GM23338 (cell line): ENCODE data around the gene ITPRIPL1. TPM values are rescaled to one million over a fixed set of nuclear protein-coding genes. Genes with fewer than 3 reads are reported as not detected.
A peak's percentile ranks its signal among the peaks of the same experiment; 100 is the strongest.

ENCODE experiments used
- ATAC-seq: fragments of 200-7000 bp; cut with Tn5 transposase; 3 replicates; pipeline ENCODE4 v1.9.1; 2020
- DNase-seq: peaks from one replicate; pipeline ENCODE4 v3.0.0-alpha.2; 2015; ENCODE audit warnings: low spot score
- H2AFZ ChIP-seq: fragments of 200-600 bp; sonication (generic); 2 replicates; pipeline ENCODE4 v1.8.0; 2016; ENCODE audit warnings: antibody characterized with exemption, mild to moderate bottlenecking, moderate library complexity
- H3F3A ChIP-seq: fragments of 200-600 bp; sonication (generic); replicated peaks from 2 replicates; pipeline ENCODE4 v1.8.0; 2017; ENCODE audit warnings: antibody characterized with exemption, mixed run types, low read depth
- H3K27ac ChIP-seq: fragments of 200-600 bp; sonication (generic); 2 replicates; pipeline ENCODE4 v1.6.1; 2016; ENCODE audit warnings: low read depth
- H3K27me3 ChIP-seq: fragments of 200-600 bp; sonication (generic); 2 replicates; pipeline ENCODE4 v1.8.0; 2016; ENCODE audit warnings: mild to moderate bottlenecking, mixed run types, moderate library complexity; ENCODE audit not compliant: insufficient read depth
- H3K36me3 ChIP-seq: fragments of 200-600 bp; sonication (generic); 2 replicates; pipeline ENCODE4 v1.8.0; 2016; ENCODE audit warnings: mild to moderate bottlenecking; ENCODE audit not compliant: insufficient read depth
- H3K4me1 ChIP-seq: fragments of 200-600 bp; sonication (generic); 2 replicates; pipeline ENCODE4 v1.8.0; 2016; ENCODE audit warnings: mild to moderate bottlenecking, moderate library complexity; ENCODE audit not compliant: insufficient read depth
- H3K4me2 ChIP-seq: fragments of 200-600 bp; sonication (generic); 2 replicates; pipeline ENCODE4 v1.7.1; 2017; ENCODE audit warnings: mixed run types
- H3K4me3 ChIP-seq: fragments of 200-600 bp; sonication (generic); 2 replicates; pipeline ENCODE4 v1.6.1; 2016; ENCODE audit warnings: mixed run types
- H3K79me2 ChIP-seq: fragments of 200-600 bp; sonication (generic); replicated peaks from 2 replicates; pipeline ENCODE4 v1.8.0; 2017; ENCODE audit warnings: mild to moderate bottlenecking; ENCODE audit not compliant: insufficient read depth
- H3K9me2 ChIP-seq: fragments of 200-600 bp; sonication (generic); 2 replicates; pipeline ENCODE4 v1.8.0; 2017; ENCODE audit not compliant: insufficient read depth
- H4K20me1 ChIP-seq: fragments of 200-600 bp; sonication (generic); replicated peaks from 2 replicates; pipeline ENCODE4 v1.8.0; 2017; ENCODE audit warnings: mild to moderate bottlenecking; ENCODE audit not compliant: insufficient read depth
- H3K27ac Mint-ChIP-seq: 2 replicates; pipeline ENCODE4 v1.8.0; 2020; ENCODE audit warnings: inconsistent platforms, mild to moderate bottlenecking, moderate library complexity, mixed read lengths
- H3K27me3 Mint-ChIP-seq: 3 replicates; pipeline ENCODE4 v1.8.0; 2022; ENCODE audit warnings: low read depth, mild to moderate bottlenecking, moderate library complexity, mixed read lengths, inconsistent platforms; ENCODE audit not compliant: insufficient read depth, poor library complexity
- H3K36me3 Mint-ChIP-seq: 3 replicates; pipeline ENCODE4 v1.8.0; 2021; ENCODE audit warnings: low read depth, mild to moderate bottlenecking, inconsistent platforms, moderate library complexity, mixed read lengths
- H3K4me1 Mint-ChIP-seq: 3 replicates; pipeline ENCODE4 v1.8.0; 2020; ENCODE audit warnings: mild to moderate bottlenecking, inconsistent platforms, mixed read lengths
- H3K4me3 Mint-ChIP-seq: 3 replicates; pipeline ENCODE4 v1.8.0; 2021; ENCODE audit warnings: moderate library complexity, mild to moderate bottlenecking, inconsistent platforms, mixed read lengths
- H3K9me3 Mint-ChIP-seq: 3 replicates; pipeline ENCODE4 v1.8.0; 2020; ENCODE audit warnings: moderate library complexity, mild to moderate bottlenecking, inconsistent platforms, mixed read lengths
- CREB1 ChIP-seq: fragments of 250-450 bp; sonication (Bioruptor Pico); IDR thresholded peaks from 2 replicates; pipeline ENCODE4 v1.5.0; 2020; ENCODE audit warnings: low read depth, mild to moderate bottlenecking, moderate library complexity
- ETS1 ChIP-seq: IDR thresholded peaks from 2 replicates; pipeline ENCODE4 v1.6.1; 2016; ENCODE audit warnings: antibody characterized with exemption
- EZH2phosphoT487 ChIP-seq: fragments of 200-600 bp; sonication (generic); IDR thresholded peaks from one replicate; pipeline ENCODE4 v1.8.1; 2018; ENCODE audit warnings: antibody characterized with exemption; ENCODE audit not compliant: unreplicated experiment
- JUNB ChIP-seq: IDR thresholded peaks from one replicate; pipeline ENCODE4 v1.6.1; 2016; ENCODE audit warnings: antibody characterized with exemption; ENCODE audit not compliant: unreplicated experiment
- NANOG ChIP-seq: IDR thresholded peaks from 2 replicates; pipeline ENCODE4 v1.6.1; 2016; ENCODE audit warnings: antibody characterized with exemption, borderline replicate concordance
- POLR2AphosphoS5 ChIP-seq: IDR thresholded peaks from 2 replicates; pipeline ENCODE4 v1.6.1; 2016; ENCODE audit warnings: antibody characterized with exemption, low read depth
- ZNF331 ChIP-seq: fragments of 250-450 bp; sonication (Bioruptor Pico); IDR thresholded peaks from 2 replicates; pipeline ENCODE4 v1.5.0; 2020; ENCODE audit warnings: low read depth, mild to moderate bottlenecking, moderate library complexity
- polyA plus RNA-seq: library from polyadenylated mRNA; unstranded; fragments of >200 nt; fragmentation: Nextera tagmentation; extraction: Ambion mirVana; gene quantifications from 2 replicates; pipeline ENCODE4 v1.2.1, GENCODE V29; 2016
- total RNA-seq: library from RNA; depleted of rRNA; stranded (reverse); fragments of >200 nt; shearing (Covaris generic); gene quantifications from 2 replicates; pipeline ENCODE4 v1.2.3, GENCODE V29; 2014

Gene ITPRIPL1
- total and polyA plus RNA-seq, 2 experiments from 2014 or later = 5.3 to 14.0 TPM

GRCh38 chr2:96304606-96305005 is 20.5 kb upstream of the ITPRIPL1 start:
- Mint-ChIP-seq H3K36me3 (peaks cover 48% of the 10 kb centered on the region), H3K27ac (peak overlapping the region; percentile 84), H3K4me1 (peaks cover 17% of the 10 kb centered on the region), H3K27me3 (no peaks in the 10 kb centered on the region), H3K9me3 (no peaks in the 10 kb centered on the region), H3K4me3 (peak overlapping the region; percentile 100)
- no peaks in the 10 kb centered on the region; the same call in 1 of the 2 replicates for H3K4me1 ChIP-seq
- H3K4me3 ChIP-seq = peak overlapping the region; percentile 75
- H3K36me3 ChIP-seq = peaks cover 43% of the 10 kb centered on the region
- TF ChIP-seq ZNF331 (CRISPR knock-in tag) = no peak
- TF ChIP-seq ETS1 = no peak
- no peak for TF ChIP-seq POLR2AphosphoS5
- TF ChIP-seq EZH2phosphoT487 = no peak
- TF ChIP-seq NANOG = no peak
- no peak for TF ChIP-seq JUNB
- ATAC-seq = no peak
- no peak overlapping the region for H2AFZ ChIP-seq
- no peaks in the 10 kb centered on the region for H3K27me3 ChIP-seq
- no peaks in the 10 kb centered on the region for H3K9me2 ChIP-seq
- DNase-seq = no peak
- H3K4me2 ChIP-seq = peak overlapping the region; percentile 92
- H3F3A ChIP-seq = no peaks in the 10 kb centered on the region; the same call in 1 of the 2 replicates
- H3K79me2 ChIP-seq = peaks cover 38% of the 10 kb centered on the region
- H3K27ac ChIP-seq = peak overlapping the region; percentile 89
- peaks cover 14% of the 10 kb centered on the region; the same call in 1 of the 2 replicates for H4K20me1 ChIP-seq

- H4K20me1 ChIP-seq = peaks cover 14% of the 10 kb centered on the region; the same call in 1 of the 2 replicates
These were observed 19.8 kb upstream of the ITPRIPL1 start, which contains the start of gene SNRNP200 for GRCh38 chr2:96305091-96305978. Gene SNRNP200 (minus strand): TSS chr2:96305546. CDS start chr2:96305437, 109 bp downstream.

More at GRCh38 chr2:96305091-96305978, 19.8 kb upstream of the ITPRIPL1 start, which contains the start of gene SNRNP200:
- Histone ChIP-seq H3K27me3 (no peaks in the 10 kb centered on the region), H3K9me2 (no peaks in the 10 kb centered on the region), H3K79me2 (peaks cover 38% of the 10 kb centered on the region), H3K4me3 (peak within 1 kb of the TSS; percentile 75), H3F3A (no peaks in the 10 kb centered on the region; the same call in 1 of the 2 replicates), H3K27ac (peak within 1 kb of the TSS; percentile 90), H3K36me3 (peaks cover 37% of the 10 kb centered on the region), H3K4me2 (peak within 1 kb of the TSS; percentile 92), H3K4me1 (no peaks in the 10 kb centered on the region; the same call in 1 of the 2 replicates), H2AFZ (peak within 1 kb of the TSS; percentile 72)
- Mint-ChIP-seq H3K27ac (peak within 1 kb of the TSS; percentile 99), H3K9me3 (no peaks in the 10 kb centered on the region), H3K36me3 (peaks cover 44% of the 10 kb centered on the region), H3K27me3 (no peaks in the 10 kb centered on the region), H3K4me3 (peak within 1 kb of the TSS; percentile 100), H3K4me1 (peaks cover 17% of the 10 kb centered on the region)
- peak; percentile 94 for DNase-seq
- ATAC-seq = peak; percentile 97
- TF ChIP-seq ZNF331 (CRISPR knock-in tag) = no peak
- peak; percentile 89 for TF ChIP-seq POLR2AphosphoS5
- peak; percentile 94 for TF ChIP-seq ETS1
- TF ChIP-seq CREB1 (CRISPR knock-in tag) = peak; percentile 63; the same call in 1 of the 2 replicates
